GM12878 (cell line): ENCODE results near the gene EPB41L1. TPM values are rescaled to one million over a fixed set of nuclear protein-coding genes. Genes with fewer than 3 reads are reported as not detected.

ENCODE experiments used
- ATAC-seq: fragments of 200-7000 bp; cut with Tn5 transposase; 3 replicates; pipeline ENCODE4 v1.9.1; 2020; ENCODE audit warnings: mild to moderate bottlenecking, moderate library complexity
- BruUV-seq: library from RNA; stranded (reverse); fragments of 400-500 nt; replicated peaks from 2 replicates; lab custom pipeline; 2021; lab: Mats Ljungman, UMichigan
- CTCF ChIA-PET: fragments of 300-600 bp; sonication (Branson Sonifier 250); formaldehyde crosslinking; extraction: SDS; loops from one replicate; lab custom pipeline; 2021; ENCODE audit warnings: inconsistent platforms; lab: Yijun Ruan, JAX
- POLR2A ChIA-PET: fragments of 350-600 bp; formaldehyde crosslinking; extraction: SDS; loops from one replicate; lab custom pipeline; 2021; ENCODE audit warnings: inconsistent platforms; lab: Charles Lee
- RAD21 ChIA-PET: fragments of 300-600 bp; sonication (Branson Sonifier 250); formaldehyde crosslinking; loops from one replicate; lab custom pipeline; 2023; ENCODE audit warnings: antibody characterized with exemption; ENCODE audit not compliant: unreplicated experiment; lab: Charles Lee
- SMC1A ChIA-PET: fragments of 300-600 bp; sonication (Branson Sonifier 250); formaldehyde crosslinking; loops from one replicate; lab custom pipeline; 2023; ENCODE audit not compliant: unreplicated experiment, uncharacterized antibody; lab: Charles Lee
- DNase-seq: peaks from one replicate; pipeline ENCODE4 v3.0.0-alpha.2; 2011; ENCODE audit warnings: low read depth, low spot score
- FAIRE-seq: peaks from 3 replicates; lab custom pipeline; 2011; peaks lifted over from hg19 to GRCh38; lab: Jason Lieb, UNC
- H2AFZ ChIP-seq: 2 replicates; pipeline ENCODE4 v1.6.0; 2011; ENCODE audit warnings: low read depth, low read length, control low read depth; ENCODE audit not compliant: control insufficient read depth
- H3K27ac ChIP-seq: 2 replicates; pipeline ENCODE4 v1.5.1; 2011; ENCODE audit warnings: control low read depth; ENCODE audit not compliant: control insufficient read depth, insufficient read depth
- H3K27me3 ChIP-seq, 2 experiments: replicated peaks in 1 of 2; 2 replicates each; pipeline versions ENCODE4 v1.6.0 to v1.6.1; 2011; ENCODE audit warnings: low read length in 1 of 2; ENCODE audit not compliant: control insufficient read depth in 2 of 2, insufficient read depth in 2 of 2
- H3K36me3 ChIP-seq, 2 experiments: 2 replicates each; pipeline ENCODE4 v1.5.1; 2011; ENCODE audit warnings: low read length in 1 of 2; ENCODE audit not compliant: control insufficient read depth in 2 of 2, insufficient read depth in 2 of 2
- H3K4me1 ChIP-seq: 2 replicates; pipeline ENCODE4 v1.6.1; 2011; ENCODE audit warnings: mild to moderate bottlenecking, low read length, moderate library complexity, mixed read lengths; ENCODE audit not compliant: control insufficient read depth, insufficient read depth
- H3K4me2 ChIP-seq: 2 replicates; pipeline ENCODE4 v1.6.0; 2011; ENCODE audit warnings: control low read depth; ENCODE audit not compliant: control insufficient read depth, insufficient read depth
- H3K4me3 ChIP-seq: fragments of 200-600 bp; sonication (generic); 2 replicates; pipeline ENCODE4 v1.5.1; 2016
- H3K79me2 ChIP-seq: 2 replicates; pipeline ENCODE4 v1.6.0; 2011; ENCODE audit warnings: low read length; ENCODE audit not compliant: control insufficient read depth, insufficient read depth
- H3K9ac ChIP-seq: 2 replicates; pipeline ENCODE4 v1.8.0; 2011; ENCODE audit warnings: low read length, control low read depth, mixed read lengths; ENCODE audit not compliant: control insufficient read depth, insufficient read depth
- H3K9me3 ChIP-seq: replicated peaks from 3 replicates; pipeline ENCODE4 v1.5.1; 2011; ENCODE audit warnings: mild to moderate bottlenecking, low read length; ENCODE audit not compliant: control insufficient read depth, insufficient read depth
- H4K20me1 ChIP-seq: 2 replicates; pipeline ENCODE4 v1.6.0; 2011; ENCODE audit not compliant: control insufficient read depth, insufficient read depth
- ATF2 ChIP-seq: IDR thresholded peaks from 2 replicates; pipeline ENCODE4 v1.6.1; 2012; ENCODE audit warnings: low read length, inconsistent platforms
- EGR1 ChIP-seq, 2 experiments: IDR thresholded peaks; 1 replicate in 1 of 2; 2 replicates in 1 of 2; pipeline ENCODE4 v1.6.1; 2011 to 2012; ENCODE audit warnings: low read depth in 2 of 2, low read length in 2 of 2, borderline replicate concordance in 1 of 2, mild to moderate bottlenecking in 1 of 2, moderate library complexity in 1 of 2
- ELK1 ChIP-seq: IDR thresholded peaks from 2 replicates; pipeline ENCODE4 v1.6.1; 2012; ENCODE audit warnings: low read depth, low read length, improper control_type of control experiment
- FOXM1 ChIP-seq: IDR thresholded peaks from 2 replicates; pipeline ENCODE4 v1.6.1; 2012; ENCODE audit warnings: low read depth, mild to moderate bottlenecking, inconsistent platforms, low read length, moderate library complexity
- HDGF ChIP-seq: fragments of 450-650 bp; IDR thresholded peaks from 2 replicates; pipeline ENCODE4 v1.6.1; 2016; ENCODE audit warnings: antibody characterized with exemption
- JUND ChIP-seq: IDR thresholded peaks from 2 replicates; pipeline ENCODE4 v1.6.1; 2012; ENCODE audit warnings: low read depth, mild to moderate bottlenecking, low read length, improper control_type of control experiment, moderate library complexity
- NFIC ChIP-seq: IDR thresholded peaks from 2 replicates; pipeline ENCODE4 v1.6.1; 2012; ENCODE audit warnings: low read depth, mild to moderate bottlenecking, inconsistent platforms, low read length, moderate library complexity
- NFXL1 ChIP-seq: fragments of 450-650 bp; IDR thresholded peaks from 2 replicates; pipeline ENCODE4 v1.6.1; 2017; ENCODE audit warnings: antibody characterized with exemption, mild to moderate bottlenecking, borderline replicate concordance
- NFYB ChIP-seq: IDR thresholded peaks from 2 replicates; pipeline ENCODE4 v1.6.1; 2011; ENCODE audit warnings: low read depth, mild to moderate bottlenecking, low read length, improper control_type of control experiment, moderate library complexity; ENCODE audit not compliant: insufficient read depth
- POLR2AphosphoS5 ChIP-seq: IDR thresholded peaks from 2 replicates; pipeline ENCODE4 v1.6.1; 2011; ENCODE audit warnings: mild to moderate bottlenecking, low read length, inconsistent platforms
- SIN3A ChIP-seq: IDR thresholded peaks from 2 replicates; pipeline ENCODE4 v1.6.1; 2012; ENCODE audit warnings: low read depth, low read length, improper control_type of control experiment
- SKIL ChIP-seq: fragments of 450-650 bp; IDR thresholded peaks from 2 replicates; pipeline ENCODE4 v1.6.1; 2017; ENCODE audit warnings: mild to moderate bottlenecking, low read depth, inconsistent platforms; ENCODE audit not compliant: poor library complexity, severe bottlenecking
- SMAD5 ChIP-seq: IDR thresholded peaks from 2 replicates; pipeline ENCODE4 v1.6.1; 2016; ENCODE audit warnings: antibody characterized with exemption, low read depth
- TCF7 ChIP-seq: IDR thresholded peaks from 2 replicates; pipeline ENCODE4 v1.6.1; 2014; ENCODE audit warnings: antibody characterized with exemption, borderline replicate concordance
- ZNF274 ChIP-seq: IDR thresholded peaks from one replicate; pipeline ENCODE4 v1.8.0; 2011; ENCODE audit not compliant: insufficient read length, insufficient read depth
- ZSCAN29 ChIP-seq: fragments of 450-650 bp; IDR thresholded peaks from 2 replicates; pipeline ENCODE4 v1.6.1; 2017; ENCODE audit warnings: mild to moderate bottlenecking, moderate library complexity
- WGBS: methylation state at CpG from one replicate; pipeline ENCODE4 v1.1.6; 2016; ENCODE audit warnings: low lambda C conversion rate; ENCODE audit not compliant: insufficient replicate concordance, insufficient coverage; ENCODE audit errors: missing lambda C conversion rate; 5-methylcytosine and 5-hydroxymethylcytosine counted together
- in situ Hi-C: fragments of 300-500 bp; cut with MboI; formaldehyde crosslinking; loops from 9 replicates; pipeline ENCODE4 v1.14.3; 2018; ENCODE audit warnings: mixed read lengths
- intact Hi-C: fragments of 100-400 bp; cut with micrococcal nuclease; formaldehyde crosslinking; loops from one replicate; pipeline ENCODE4 v1.14.2; 2022; ENCODE audit not compliant: unreplicated experiment
- polyA plus RNA-seq, 11 experiments: library from polyadenylated mRNA; depleted of rRNA in 4 of 11; unstranded in 6 of 11; stranded (reverse) in 5 of 11; fragments of >200 nt; fragmentation: Nextera tagmentation in 4 of 11; fragmentation: Illumina TruSeq in 1 of 11; extraction: Ambion mirVana in 4 of 11; extraction: Trizol in 1 of 11; gene quantifications; 1 replicate in 1 of 11; 2 replicates in 10 of 11; pipeline versions ENCODE4 v1.2.1 to v1.2.3, GENCODE V29; 2011 to 2016; ENCODE audit warnings: inconsistent platforms in 2 of 11, missing spikeins in 2 of 11, low read depth in 1 of 11
- total RNA-seq, 4 experiments: library from RNA; depleted of rRNA in 3 of 4; stranded (reverse); fragments of >200 nt in 3 of 4; fragmentation: Illumina TruSeq in 1 of 4; extraction: Trizol in 1 of 4; gene quantifications; 2 replicates each; pipeline versions ENCODE4 v1.2.1 to v1.2.3, GENCODE V29; 2013 to 2021

The EPB41L1 gene
- total and polyA plus RNA-seq, 10 of the 15 experiments (the other 5 are each of a cell fraction or from before 2014, with no cell fraction given), result 0.08 to 3.2 (median 0.31) TPM

GRCh38 chr20:36274181-36274841, 119.8 kb downstream of the EPB41L1 start:
- Histone ChIP-seq H3K4me2 (no peak overlapping the region), H3K4me3 (no peak overlapping the region), H3K79me2 (no peaks in the 10 kb centered on the region), H3K9ac (no peak overlapping the region), H3K27ac (no peak overlapping the region), H3K4me1 (no peaks in the 10 kb centered on the region), H3K9me3 (no peaks in the 10 kb centered on the region), H3K27me3 (peaks cover 0 to 3% of the 10 kb centered on the region in 2 experiments; a peak in 2 of 4 replicates), H4K20me1 (no peaks in the 10 kb centered on the region), H2AFZ (no peak overlapping the region), H3K36me3 (no peaks in the 10 kb centered on the region)
- FAIRE-seq (no peak), ATAC-seq (no peak), DNase-seq (no peak)
- BruUV-seq, result no TSS peak
- ChIA-PET RAD21 (interaction anchor here (1.2 to 1.8 kb wide), 3 partner anchors 125 to 165 kb away, joined by 3 to 13 read pairs (median 8); no protein-coding TSS in a partner anchor), POLR2A (no interaction called here), SMC1A (interaction anchor here (1.7 kb wide), 1 partner anchor 165 kb away, joined by 13 read pairs; no protein-coding TSS in a partner anchor), CTCF (interaction anchor here (0.6 to 3.1 kb wide), 6 partner anchors 16 to 441 kb away, joined by 3 to 34 read pairs (median 4); no protein-coding TSS in a partner anchor)
- intact Hi-C loops (loop anchor here (5.0 kb wide), 1 partner anchor 163 kb away; no protein-coding TSS in a partner anchor), in situ Hi-C loops (no loop called here)
- TF ChIP-seq SKIL (no peak), JUND (no peak), ZNF274 (no peak), ELK1 (no peak), NFYB (no peak), ATF2 (no peak), EGR1 (IDR thresholded peaks at IDR 0.05; ENCODE audit: borderline replicate concordance in 1 of 2, low read depth in 2 of 2, low read length in 2 of 2) (no peak), NFXL1 (no peak), SIN3A (no peak), HDGF (no peak), ZSCAN29 (no peak), NFIC (no peak), TCF7 (no peak), FOXM1 (no peak), POLR2AphosphoS5 (no peak), SMAD5 (no peak)
- 46% methylated on average over 20 of the region's 20 CpGs for WGBS
